ENCODE results near the gene RHBDL1. TPM values are rescaled to one million over a fixed set of nuclear protein-coding genes. Genes with fewer than 3 reads are reported as not detected.

The RHBDL1 gene
- total and polyA plus RNA-seq, 11 donors, result 0.19 to 3.6 (median 1.8) TPM

- H3K4me1 ChIP-seq, result peaks cover 0 to 63% (median 27%) of the 10 kb centered on the region in 12 donors
- no peaks in the 10 kb centered on the region for H3K9me3 ChIP-seq
- no peaks in the 10 kb centered on the region for H3K27me3 ChIP-seq
- intact Hi-C loops (cut with DNase I), result loop anchor here in 3 of 10 donors (2.0 to 10.0 kb wide), 2 partner anchors 53 to 57 kb away; no protein-coding TSS in a partner anchor
- peak; percentile 65 to 90 for TF ChIP-seq POLR2A (IDR thresholded peaks at IDR 0.05)
- no peak for TF ChIP-seq CTCF (IDR thresholded peaks at IDR 0.05)
- DNase-seq (peak; percentile 89 to 96 (median 93)), ATAC-seq (peak; percentile 29 to 71 (median 68))
- 1 to 40% (median 2%) methylated on average over 1 to 81 of the region's 81 CpGs for WGBS, 4 donors
- H3K36me3 ChIP-seq, result peaks cover 0 to 3% (median 0%) of the 10 kb centered on the region in 9 donors
- H3K27ac ChIP-seq, result peak within 1 kb of the TSS; percentile 84 to 99 (median 94)
- H3K4me3 ChIP-seq, result peak within 1 kb of the TSS; percentile 59 to 94 (median 77)
Measured at GRCh38 chr16:641326-642188, 33.9 kb upstream of the RHBDL1 start, which contains the start of gene MCRIP2. Gene MCRIP2, plus strand, starts transcription at chr16:641828. Its CDS starts 164 bp downstream, at chr16:641992.

- H3K4me1 ChIP-seq, result peaks cover 0 to 68% (median 32%) of the 10 kb centered on the region in 12 donors
- TF ChIP-seq POLR2A (IDR thresholded peaks at IDR 0.05), result no peak
- no peak for TF ChIP-seq CTCF (IDR thresholded peaks at IDR 0.05)
- WGBS, 4 donors, result 4 to 23% (median 7%) methylated on average over 16 to 72 of the region's 72 CpGs
- intact Hi-C loops (cut with DNase I), result loop anchor here in 3 of 10 donors (2.0 to 10.0 kb wide), 2 partner anchors 54 to 58 kb away; no protein-coding TSS in a partner anchor
- no peaks in the 10 kb centered on the region for H3K9me3 ChIP-seq
- ATAC-seq (peak in 3 of 4 donors; percentile 31 to 54 (median 40)), DNase-seq (peak in 4 of 5 donors; percentile 75 to 81 (median 78))
- H3K27ac ChIP-seq, result peak overlapping the region; percentile 84 to 99 (median 94)
- peaks cover 0 to 3% (median 0%) of the 10 kb centered on the region in 9 donors for H3K36me3 ChIP-seq
- H3K4me3 ChIP-seq, result peak overlapping the region; percentile 59 to 94 (median 77)
- no peaks in the 10 kb centered on the region for H3K27me3 ChIP-seq
Measured at GRCh38 chr16:642189-643049, 33.1 kb upstream of the RHBDL1 start.

- TF ChIP-seq POLR2A (IDR thresholded peaks at IDR 0.05), result no peak
- intact Hi-C loops (cut with DNase I), result loop anchor here in 3 of 10 donors (2.0 to 10.0 kb wide), 2 partner anchors 54 to 58 kb away; no protein-coding TSS in a partner anchor
- WGBS, 4 donors, result 54 to 74% (median 70%) methylated on average over 7 to 13 of the region's 13 CpGs
- Histone ChIP-seq H3K9me3 (no peaks in the 10 kb centered on the region), H3K4me3 (peak overlapping the region; percentile 59 to 94 (median 77)), H3K27ac (peak overlapping the region; percentile 84 to 99 (median 94)), H3K4me1 (peaks cover 0 to 68% (median 32%) of the 10 kb centered on the region in 12 donors), H3K36me3 (peaks cover 0 to 3% (median 0%) of the 10 kb centered on the region in 9 donors), H3K27me3 (no peaks in the 10 kb centered on the region)
- DNase-seq, result no peak
- no peak for ATAC-seq
Measured at GRCh38 chr16:643050-643368, 32.5 kb upstream of the RHBDL1 start.

GRCh38 chr16:644556-644955, 30.9 kb upstream of the RHBDL1 start:
- Histone ChIP-seq H3K36me3 (peaks cover 0 to 3% (median 0%) of the 10 kb centered on the region in 9 donors), H3K27me3 (no peaks in the 10 kb centered on the region), H3K27ac (peak overlapping the region in 6 of 12 donors; percentile 77 to 97 (median 92)), H3K9me3 (no peaks in the 10 kb centered on the region), H3K4me3 (no peak overlapping the region), H3K4me1 (peaks cover 0 to 77% (median 41%) of the 10 kb centered on the region in 12 donors)
- 75 to 90% (median 83%) methylated on average over 12 of the region's 12 CpGs for WGBS, 4 donors
- DNase-seq (no peak), ATAC-seq (no peak)
- TF ChIP-seq POLR2A (IDR thresholded peaks at IDR 0.05), result no peak
- TF ChIP-seq CTCF (IDR thresholded peaks at IDR 0.05), result no peak
- intact Hi-C loops (cut with DNase I), result loop anchor here in 2 of 10 donors (10.0 kb wide), 1 partner anchor 60 kb away; no protein-coding TSS in a partner anchor
